Endodermal cell (in vitro differentiated cells): ENCODE data around the gene EVX2. TPM values are rescaled to one million over a fixed set of nuclear protein-coding genes. Genes with fewer than 3 reads are reported as not detected.
A peak's percentile ranks its signal among the peaks of the same experiment; 100 is the strongest.

Experiments
- DNase-seq: peaks from one replicate; pipeline ENCODE4 v3.0.0-alpha.2; 2017
- H3K27ac ChIP-seq: 2 replicates; pipeline ENCODE4 v1.5.1; 2013; ENCODE audit warnings: mild to moderate bottlenecking, low read depth, low read length, moderate library complexity
- H3K27me3 ChIP-seq: 2 replicates; pipeline ENCODE4 v1.6.1; 2013; ENCODE audit warnings: mild to moderate bottlenecking, low read length, moderate library complexity; ENCODE audit not compliant: insufficient read depth, control insufficient read depth, poor library complexity, severe bottlenecking
- H3K36me3 ChIP-seq: 2 replicates; pipeline ENCODE4 v1.7.0; 2013; ENCODE audit warnings: mild to moderate bottlenecking, low read length, moderate library complexity; ENCODE audit not compliant: control insufficient read depth, insufficient read depth
- H3K4me1 ChIP-seq: one replicate; pipeline ENCODE4 v1.7.0; 2013; ENCODE audit warnings: low read length; ENCODE audit not compliant: control insufficient read depth, insufficient read depth
- H3K4me3 ChIP-seq: 2 replicates; pipeline ENCODE4 v1.5.1; 2013; ENCODE audit warnings: mild to moderate bottlenecking, low read length, moderate library complexity
- H3K9ac ChIP-seq: 2 replicates; pipeline ENCODE4 v1.6.1; 2013; ENCODE audit warnings: mild to moderate bottlenecking, low read length, moderate library complexity; ENCODE audit not compliant: poor library complexity, severe bottlenecking; ENCODE audit errors: extremely low read depth
- H3K9me3 ChIP-seq: 2 replicates; pipeline ENCODE4 v1.6.1; 2013; ENCODE audit warnings: mild to moderate bottlenecking, low read length, moderate library complexity; ENCODE audit not compliant: control insufficient read depth
- H3K27ac Mint-ChIP-seq: 2 replicates; pipeline ENCODE4 v1.8.0; 2020; ENCODE audit warnings: mixed read lengths
- H3K27me3 Mint-ChIP-seq: 2 replicates; pipeline ENCODE4 v1.8.0; 2021; ENCODE audit warnings: mild to moderate bottlenecking, mixed read lengths; ENCODE audit not compliant: insufficient read depth
- H3K36me3 Mint-ChIP-seq: 2 replicates; pipeline ENCODE4 v1.8.0; 2020; ENCODE audit warnings: low read depth, mixed read lengths
- H3K4me1 Mint-ChIP-seq: 2 replicates; pipeline ENCODE4 v1.8.0; 2020; ENCODE audit warnings: mixed read lengths
- H3K4me3 Mint-ChIP-seq: 2 replicates; pipeline ENCODE4 v1.8.0; 2020; ENCODE audit warnings: mild to moderate bottlenecking, moderate library complexity, mixed read lengths
- H3K9me3 Mint-ChIP-seq: 2 replicates; pipeline ENCODE4 v1.8.0; 2020; ENCODE audit warnings: mild to moderate bottlenecking, mixed read lengths
- CTCF ChIP-seq: fragments of 200-600 bp; sonication (generic); conservative IDR thresholded peaks from 2 replicates; pipeline ENCODE4 v1.5.0; 2021; ENCODE audit warnings: antibody characterized with exemption, mild to moderate bottlenecking
- WGBS, 2 experiments: methylation state at CpG; one replicate each; pipeline versions ENCODE4 v1.1.5 to v1.1.7; 2013; ENCODE audit warnings: missing lambda C conversion rate in 2 of 2, mixed read lengths in 1 of 2; ENCODE audit not compliant: insufficient coverage in 1 of 2, insufficient read length in 1 of 2; 5-methylcytosine and 5-hydroxymethylcytosine counted together
- total RNA-seq, 2 donors: library from RNA; stranded (reverse); fragmentation: NEBNext Ultra II Directional in 1 of 2; extraction: Animal tissue kit (Norgen Biotek cat#: 25700) in 1 of 2; gene quantifications; 2 replicates in 1 of 2; 3 replicates in 1 of 2; pipeline ENCODE4 v1.2.1, GENCODE V29; 2021

The EVX2 gene
- total RNA-seq, 2 donors from 2014 or later = not detected

GRCh38 chr2:176074919-176075425, 8.8 kb downstream of the EVX2 start:
- no peaks in the 10 kb centered on the region for H3K9me3 ChIP-seq
- Mint-ChIP-seq H3K9me3 (peaks cover 2% of the 10 kb centered on the region), H3K27me3 (peaks cover 96% of the 10 kb centered on the region), H3K27ac (no peak overlapping the region), H3K4me3 (peak overlapping the region; percentile 5), H3K4me1 (peaks cover 19% of the 10 kb centered on the region), H3K36me3 (no peaks in the 10 kb centered on the region)
- H3K4me1 ChIP-seq = no peaks in the 10 kb centered on the region
- WGBS, 2 experiments = 65 to 74% methylated on average over 3 to 6 of the region's 7 CpGs
- H3K36me3 ChIP-seq = no peaks in the 10 kb centered on the region
- H3K4me3 ChIP-seq = peak overlapping the region; percentile 69
- no peak overlapping the region for H3K27ac ChIP-seq
- peaks cover 98% of the 10 kb centered on the region for H3K27me3 ChIP-seq
- no peak for DNase-seq
- no peak overlapping the region for H3K9ac ChIP-seq
- no peak for TF ChIP-seq CTCF

- Histone ChIP-seq H3K4me1 (no peaks in the 10 kb centered on the region), H3K9me3 (peaks cover under 1% of the 10 kb centered on the region), H3K9ac (no peak overlapping the region), H3K27me3 (peaks cover 99% of the 10 kb centered on the region), H3K36me3 (no peaks in the 10 kb centered on the region), H3K4me3 (no peak overlapping the region), H3K27ac (no peak overlapping the region)
- H3K27ac Mint-ChIP-seq = no peak overlapping the region
- no peaks in the 10 kb centered on the region for H3K36me3 Mint-ChIP-seq
- no peak overlapping the region for H3K4me3 Mint-ChIP-seq
- peak; percentile 43 for TF ChIP-seq CTCF
- peaks cover 98% of the 10 kb centered on the region for H3K27me3 Mint-ChIP-seq
- WGBS, 2 experiments = 82 to 85% methylated on average over 16 to 29 of the region's 29 CpGs
- peaks cover 7% of the 10 kb centered on the region for H3K4me1 Mint-ChIP-seq
- DNase-seq = peak; percentile 65
- H3K9me3 Mint-ChIP-seq = peaks cover 4% of the 10 kb centered on the region
Measured at GRCh38 chr2:176072951-176073904, 10.5 kb downstream of the EVX2 start.

- no peaks in the 10 kb centered on the region for H3K36me3 Mint-ChIP-seq
- no peak overlapping the region for H3K9ac ChIP-seq
- H3K4me1 ChIP-seq = no peaks in the 10 kb centered on the region
- DNase-seq = no peak
- WGBS, 2 experiments = 90 to 92% methylated on average over 3 to 5 of the region's 5 CpGs
- H3K4me3 Mint-ChIP-seq = no peak overlapping the region
- peaks cover 4% of the 10 kb centered on the region for H3K9me3 ChIP-seq
- H3K27ac ChIP-seq = no peak overlapping the region
- peaks cover 92% of the 10 kb centered on the region for H3K27me3 ChIP-seq
- peaks cover 100% of the 10 kb centered on the region for H3K27me3 Mint-ChIP-seq
- peaks cover 7% of the 10 kb centered on the region for H3K4me1 Mint-ChIP-seq
- no peak overlapping the region for H3K27ac Mint-ChIP-seq
- no peak for TF ChIP-seq CTCF
- H3K36me3 ChIP-seq = no peaks in the 10 kb centered on the region
- no peak overlapping the region for H3K4me3 ChIP-seq
- H3K9me3 Mint-ChIP-seq = peaks cover 4% of the 10 kb centered on the region
Measured at GRCh38 chr2:176072292-176072669, 11.5 kb downstream of the EVX2 start.
